Activated CD4-positive, alpha-beta T cell treated with anti-CD3 and anti-CD28 coated beads for 48 hours (primary cell): Measurements from ENCODE around the gene PGAM4.
"Not testable (repeated sequence)": the region's sequence is repeated elsewhere in the genome, so short reads cannot be mapped to it uniquely, and the experiment has no call there.

ENCODE experiments used
- DNase-seq: peaks from one replicate; pipeline ENCODE4 v3.0.0-alpha.2; 2020

Gene PGAM4

GRCh38 chrX:77924320-77924859 is 45.0 kb downstream of the PGAM4 start:
- DNase-seq = no peak

GRCh38 chrX:77922787-77923186 is 46.7 kb downstream of the PGAM4 start:
- no peak for DNase-seq

- DNase-seq = not testable (repeated sequence)
Observed at GRCh38 chrX:77919370-77919769, 50.1 kb downstream of the PGAM4 start.

- no peak for DNase-seq
Observed at GRCh38 chrX:77918568-77918967, 50.9 kb downstream of the PGAM4 start.
